C4-2B (cell line): ENCODE data around the gene TCEANC.
A peak's percentile ranks its signal among the peaks of the same experiment; 100 is the strongest.

Experiments used
- H3K27ac ChIP-seq: fragments of 450-650 bp; 2 replicates; pipeline ENCODE4 v1.5.1; 2017
- ZFX ChIP-seq: fragments of 450-650 bp; IDR thresholded peaks from 2 replicates; pipeline ENCODE4 v1.6.1; 2017
- TF ChIP-seq, protein P1 (sequence below): fragments of 450-650 bp; conservative IDR thresholded peaks from 2 replicates; pipeline ENCODE4 v1.5.1; 2017; ENCODE audit warnings: mild to moderate bottlenecking

TCEANC gene, protein sequence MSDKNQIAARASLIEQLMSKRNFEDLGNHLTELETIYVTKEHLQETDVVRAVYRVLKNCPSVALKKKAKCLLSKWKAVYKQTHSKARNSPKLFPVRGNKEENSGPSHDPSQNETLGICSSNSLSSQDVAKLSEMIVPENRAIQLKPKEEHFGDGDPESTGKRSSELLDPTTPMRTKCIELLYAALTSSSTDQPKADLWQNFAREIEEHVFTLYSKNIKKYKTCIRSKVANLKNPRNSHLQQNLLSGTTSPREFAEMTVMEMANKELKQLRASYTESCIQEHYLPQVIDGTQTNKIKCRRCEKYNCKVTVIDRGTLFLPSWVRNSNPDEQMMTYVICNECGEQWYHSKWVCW

DNA sequence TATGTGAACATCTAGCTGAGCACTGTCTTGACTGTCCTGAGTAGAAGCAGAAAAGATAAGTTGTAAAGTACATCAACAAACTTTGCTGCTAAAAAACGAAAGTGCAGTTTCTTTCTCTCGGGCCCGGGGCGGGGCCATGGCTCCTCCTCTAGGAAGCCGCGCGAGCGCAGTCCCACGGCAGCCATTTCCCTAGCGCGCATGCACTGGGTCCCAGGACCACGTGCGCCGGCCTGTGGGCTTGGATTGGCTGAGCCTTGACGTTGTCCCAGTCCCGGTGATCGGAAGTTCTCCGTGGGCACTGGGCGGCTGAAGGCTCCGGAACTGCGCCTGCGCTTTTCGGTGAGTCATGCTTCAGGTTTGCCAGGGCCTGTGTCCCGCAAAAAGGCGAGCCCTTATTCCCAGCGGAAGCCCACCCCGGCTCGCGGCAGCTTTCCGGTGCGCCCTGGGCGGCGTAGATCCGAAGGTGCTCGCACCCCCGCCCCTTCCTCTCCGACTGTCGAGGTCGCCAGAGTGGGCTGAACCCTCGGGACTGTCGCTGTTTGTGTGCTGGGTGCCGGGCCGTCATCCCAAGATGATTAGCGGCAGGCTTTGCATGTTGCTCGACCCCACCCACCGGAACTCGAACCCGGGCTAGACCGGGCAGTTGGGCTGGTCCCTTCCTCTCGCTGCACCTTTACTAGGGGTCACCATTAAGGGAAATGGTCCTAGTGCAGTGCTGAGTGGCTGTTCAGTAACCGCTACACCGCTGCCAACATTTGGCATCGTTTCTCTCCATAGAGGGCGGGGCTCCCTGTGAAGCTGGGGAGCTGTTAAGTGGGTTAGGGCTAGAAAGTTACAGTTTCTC, at the start of gene TCEANC:
Gene TCEANC, plus strand, starts transcription at position 292 of the 844 bp plus-strand sequence. CDS start 9,368 bp downstream, outside the sequence.
- peak; percentile 14; the same call in 1 of the 2 replicates for TF ChIP-seq ZFX
- TF ChIP-seq, protein P1, sequence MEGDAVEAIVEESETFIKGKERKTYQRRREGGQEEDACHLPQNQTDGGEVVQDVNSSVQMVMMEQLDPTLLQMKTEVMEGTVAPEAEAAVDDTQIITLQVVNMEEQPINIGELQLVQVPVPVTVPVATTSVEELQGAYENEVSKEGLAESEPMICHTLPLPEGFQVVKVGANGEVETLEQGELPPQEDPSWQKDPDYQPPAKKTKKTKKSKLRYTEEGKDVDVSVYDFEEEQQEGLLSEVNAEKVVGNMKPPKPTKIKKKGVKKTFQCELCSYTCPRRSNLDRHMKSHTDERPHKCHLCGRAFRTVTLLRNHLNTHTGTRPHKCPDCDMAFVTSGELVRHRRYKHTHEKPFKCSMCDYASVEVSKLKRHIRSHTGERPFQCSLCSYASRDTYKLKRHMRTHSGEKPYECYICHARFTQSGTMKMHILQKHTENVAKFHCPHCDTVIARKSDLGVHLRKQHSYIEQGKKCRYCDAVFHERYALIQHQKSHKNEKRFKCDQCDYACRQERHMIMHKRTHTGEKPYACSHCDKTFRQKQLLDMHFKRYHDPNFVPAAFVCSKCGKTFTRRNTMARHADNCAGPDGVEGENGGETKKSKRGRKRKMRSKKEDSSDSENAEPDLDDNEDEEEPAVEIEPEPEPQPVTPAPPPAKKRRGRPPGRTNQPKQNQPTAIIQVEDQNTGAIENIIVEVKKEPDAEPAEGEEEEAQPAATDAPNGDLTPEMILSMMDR, result no peak
- H3K27ac ChIP-seq, result peak within 1 kb of the TSS; percentile 80

DNA sequence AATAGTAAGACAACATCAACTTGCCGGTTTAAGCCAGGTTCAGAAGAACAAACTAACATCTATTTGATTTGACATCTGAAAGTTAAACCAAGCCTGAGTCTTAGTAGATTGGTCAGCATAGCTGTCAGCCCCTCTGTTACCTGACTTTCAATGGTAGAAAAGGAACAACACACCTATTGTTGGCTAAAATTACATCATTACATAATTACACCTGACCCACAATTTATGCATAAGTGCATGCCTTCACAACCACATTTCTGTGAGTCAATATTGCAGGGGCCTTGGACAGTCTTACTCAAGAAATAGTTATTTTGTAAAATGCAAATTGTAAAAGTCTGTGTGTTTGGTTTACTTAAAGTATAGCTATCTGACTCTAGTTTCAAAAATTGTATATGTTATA, 47.3 kb upstream of the TCEANC start:
- TF ChIP-seq ZFX, result no peak
- TF ChIP-seq, protein P1, result no peak

DNA sequence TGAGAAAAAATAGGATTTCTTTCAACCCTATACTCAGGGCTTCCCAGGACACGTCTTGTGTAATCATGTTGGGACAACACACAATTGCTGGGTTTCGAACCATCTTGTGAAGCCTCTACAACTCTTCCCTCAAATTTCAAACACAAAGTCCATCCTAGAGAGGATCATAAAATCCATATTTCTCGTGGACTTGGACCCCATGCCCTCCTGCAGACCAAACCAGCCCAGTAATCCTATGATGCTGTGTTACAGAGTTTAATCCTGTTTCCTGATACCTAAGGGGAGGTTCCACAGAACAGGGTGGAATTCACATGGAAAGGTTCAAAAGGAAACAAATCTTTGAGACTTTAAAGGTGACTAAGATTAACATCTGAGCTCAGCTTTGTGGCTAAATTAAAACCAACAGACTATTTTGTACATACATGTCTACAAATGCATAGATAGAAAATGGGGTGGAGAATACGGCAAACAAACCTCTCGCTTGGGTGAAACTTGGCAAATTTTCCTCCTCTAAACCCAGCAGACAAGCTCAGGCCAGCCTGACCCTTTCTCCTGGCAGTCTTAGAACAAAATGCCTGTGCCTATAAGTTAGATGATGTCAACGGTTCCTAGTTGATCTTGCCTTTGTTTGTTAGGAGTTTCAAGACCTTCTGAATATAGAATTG, 45.5 kb upstream of the TCEANC start:
- TF ChIP-seq, protein P1, result no peak
- TF ChIP-seq ZFX, result no peak
- no peak overlapping the region for H3K27ac ChIP-seq

More for the DNA sequence above, 47.3 kb upstream of the TCEANC start:
- H3K27ac ChIP-seq, result no peak overlapping the region

DNA sequence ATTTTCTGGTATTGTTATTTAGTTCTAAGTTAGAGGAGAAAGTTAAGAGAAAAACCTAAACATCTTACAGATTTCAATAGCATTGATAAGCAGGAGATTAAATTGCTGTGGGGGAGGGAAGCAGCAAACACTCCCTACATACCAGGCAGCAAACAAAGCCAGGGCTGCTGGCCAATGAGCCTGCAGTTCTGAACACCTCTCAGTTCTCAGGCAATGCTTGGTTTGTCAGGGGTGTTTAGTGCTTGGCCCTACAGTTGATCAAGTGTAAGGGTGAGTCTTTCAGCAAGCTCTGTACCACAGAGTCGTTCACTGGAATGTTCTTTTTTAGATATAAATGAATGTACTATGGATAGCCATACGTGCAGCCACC, 45.0 kb upstream of the TCEANC start:
- H3K27ac ChIP-seq, result no peak overlapping the region
- TF ChIP-seq, protein P1, result no peak

DNA sequence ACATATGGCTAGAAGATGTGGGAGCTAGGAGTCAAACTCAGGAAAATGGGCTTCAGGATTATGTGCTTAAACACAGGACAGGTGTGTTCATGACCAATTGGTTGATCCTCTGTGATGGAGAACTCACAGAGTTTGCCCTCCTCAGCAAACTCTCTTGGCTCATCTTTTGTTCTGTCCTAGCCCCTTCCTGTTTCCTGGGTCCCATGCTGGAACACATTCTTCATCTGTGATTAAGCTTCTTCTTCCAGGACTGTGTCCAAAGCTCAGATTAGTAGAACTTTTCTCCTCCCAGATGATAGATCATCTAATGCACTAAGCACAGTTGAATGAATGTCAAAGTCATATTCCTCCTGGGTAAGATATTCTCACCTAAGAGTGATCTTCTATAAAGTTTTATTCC, 38.8 kb upstream of the TCEANC start:
- TF ChIP-seq, protein P1, result no peak
- no peak for TF ChIP-seq ZFX
- no peak overlapping the region for H3K27ac ChIP-seq

DNA sequence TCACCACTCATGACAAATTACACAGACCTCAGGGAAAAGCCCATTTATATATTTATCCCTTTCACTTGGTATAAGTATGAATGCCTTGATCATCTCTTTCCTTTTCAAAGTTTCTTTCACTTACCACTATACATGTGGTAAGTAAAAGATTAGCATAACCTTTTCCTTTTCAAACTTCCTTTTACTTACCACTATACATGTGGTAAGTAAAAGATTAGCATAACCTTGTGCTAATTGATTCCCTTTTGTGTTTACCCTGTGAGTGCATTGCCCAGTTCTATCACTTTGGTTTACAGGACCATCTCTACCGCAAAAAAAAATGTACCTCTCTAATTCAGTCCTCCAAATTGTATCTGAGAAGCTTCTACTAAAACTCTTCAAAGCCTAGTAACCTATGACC, 32.7 kb upstream of the TCEANC start:
- no peak for TF ChIP-seq ZFX
- no peak overlapping the region for H3K27ac ChIP-seq

DNA sequence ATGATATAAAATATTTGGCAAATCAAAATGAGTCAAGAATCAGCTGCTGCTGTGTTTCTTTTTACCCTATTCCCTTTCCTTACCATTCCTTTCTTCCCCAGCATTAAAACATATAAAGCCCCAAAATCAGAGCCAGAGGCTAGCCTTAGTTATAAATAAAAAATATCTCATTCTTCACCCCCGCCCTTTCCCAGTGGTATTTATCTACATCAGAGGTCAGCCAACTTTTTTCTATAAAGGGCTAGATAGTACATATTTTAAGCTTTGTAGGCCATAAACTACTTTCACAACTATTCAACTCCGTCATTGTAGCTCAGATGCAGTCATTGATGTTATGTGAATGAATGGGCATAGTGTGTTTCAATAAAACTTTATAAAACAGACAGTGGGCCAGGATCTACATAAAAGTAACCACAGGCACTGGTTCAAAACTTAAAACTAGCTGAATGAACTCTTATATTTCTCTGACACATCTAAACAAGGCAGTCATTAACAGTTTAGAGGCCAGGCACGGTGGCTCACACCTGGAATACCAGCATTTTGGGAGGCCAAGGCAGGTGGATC, 30.5 kb upstream of the TCEANC start:
- TF ChIP-seq, protein P1, result no peak
- no peak for TF ChIP-seq ZFX
- no peak overlapping the region for H3K27ac ChIP-seq
